ENCODE results near the gene RUNX2.

The RUNX2 gene

DNA sequence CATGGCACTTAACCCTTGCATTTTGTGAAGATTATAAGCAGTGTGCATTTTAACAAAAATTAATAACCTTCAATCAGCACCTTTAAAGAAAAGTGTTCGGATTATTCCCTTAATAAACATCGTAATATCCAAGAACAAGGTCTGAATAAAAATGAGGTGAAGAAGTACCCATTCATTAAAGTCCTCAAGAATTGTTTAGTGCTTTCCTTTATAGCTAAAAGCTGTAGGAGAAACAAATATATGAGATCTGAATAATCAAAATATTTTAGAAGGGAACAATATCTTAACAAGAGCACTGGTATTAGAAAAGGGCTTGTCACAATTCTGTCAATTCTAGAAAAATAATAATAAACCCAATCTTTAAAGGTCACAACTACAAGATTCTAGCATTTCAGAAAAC lies 217.3 kb downstream of the RUNX2 start:
- TF ChIP-seq TOX (CRISPR knock-in tag; IDR thresholded peaks at IDR 0.05; ENCODE audit: borderline replicate concordance): no peak
- TF ChIP-seq ISL1 (CRISPR knock-in tag; IDR thresholded peaks at IDR 0.05): no peak
- no peak for TF ChIP-seq PATZ1 (CRISPR knock-in tag; IDR thresholded peaks at IDR 0.05; ENCODE audit: borderline replicate concordance)
- no peak for TF ChIP-seq ZC3H10 (CRISPR knock-in tag; IDR thresholded peaks at IDR 0.05)
- no peak for TF ChIP-seq ARNTL (CRISPR knock-in tag; IDR thresholded peaks at IDR 0.05; ENCODE audit: borderline replicate concordance, low read depth)
- TF ChIP-seq BACH2 (CRISPR knock-in tag; IDR thresholded peaks at IDR 0.05; ENCODE audit: borderline replicate concordance): no peak
- TF ChIP-seq ZFP30 (CRISPR knock-in tag; IDR thresholded peaks at IDR 0.05): no peak
- TF ChIP-seq PPARA (CRISPR knock-in tag; IDR thresholded peaks at IDR 0.05; ENCODE audit: borderline replicate concordance): no peak
- TF ChIP-seq ZFP3 (CRISPR knock-in tag; IDR thresholded peaks at IDR 0.05): no peak
- TF ChIP-seq GLIS3 (CRISPR knock-in tag; IDR thresholded peaks at IDR 0.05): no peak
- no peak for TF ChIP-seq ZNF70 (CRISPR knock-in tag; IDR thresholded peaks at IDR 0.05)
- TF ChIP-seq, protein P1, sequence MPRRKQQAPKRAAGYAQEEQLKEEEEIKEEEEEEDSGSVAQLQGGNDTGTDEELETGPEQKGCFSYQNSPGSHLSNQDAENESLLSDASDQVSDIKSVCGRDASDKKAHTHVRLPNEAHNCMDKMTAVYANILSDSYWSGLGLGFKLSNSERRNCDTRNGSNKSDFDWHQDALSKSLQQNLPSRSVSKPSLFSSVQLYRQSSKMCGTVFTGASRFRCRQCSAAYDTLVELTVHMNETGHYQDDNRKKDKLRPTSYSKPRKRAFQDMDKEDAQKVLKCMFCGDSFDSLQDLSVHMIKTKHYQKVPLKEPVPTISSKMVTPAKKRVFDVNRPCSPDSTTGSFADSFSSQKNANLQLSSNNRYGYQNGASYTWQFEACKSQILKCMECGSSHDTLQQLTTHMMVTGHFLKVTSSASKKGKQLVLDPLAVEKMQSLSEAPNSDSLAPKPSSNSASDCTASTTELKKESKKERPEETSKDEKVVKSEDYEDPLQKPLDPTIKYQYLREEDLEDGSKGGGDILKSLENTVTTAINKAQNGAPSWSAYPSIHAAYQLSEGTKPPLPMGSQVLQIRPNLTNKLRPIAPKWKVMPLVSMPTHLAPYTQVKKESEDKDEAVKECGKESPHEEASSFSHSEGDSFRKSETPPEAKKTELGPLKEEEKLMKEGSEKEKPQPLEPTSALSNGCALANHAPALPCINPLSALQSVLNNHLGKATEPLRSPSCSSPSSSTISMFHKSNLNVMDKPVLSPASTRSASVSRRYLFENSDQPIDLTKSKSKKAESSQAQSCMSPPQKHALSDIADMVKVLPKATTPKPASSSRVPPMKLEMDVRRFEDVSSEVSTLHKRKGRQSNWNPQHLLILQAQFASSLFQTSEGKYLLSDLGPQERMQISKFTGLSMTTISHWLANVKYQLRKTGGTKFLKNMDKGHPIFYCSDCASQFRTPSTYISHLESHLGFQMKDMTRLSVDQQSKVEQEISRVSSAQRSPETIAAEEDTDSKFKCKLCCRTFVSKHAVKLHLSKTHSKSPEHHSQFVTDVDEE (CRISPR knock-in tag; IDR thresholded peaks at IDR 0.05): no peak
- no peak for TF ChIP-seq ZNF565 (CRISPR knock-in tag; conservative IDR thresholded peaks at IDR 0.05; ENCODE audit: low read depth)
- no peak for TF ChIP-seq ZNF8 (CRISPR knock-in tag; IDR thresholded peaks at IDR 0.05)
- ATAC-seq: no peak

- no peak for ATAC-seq
Measured at GRCh38 chr6:45548657-45549515, 220.8 kb downstream of the RUNX2 start.

More at GRCh38 chr6:45548657-45549515, 220.8 kb downstream of the RUNX2 start:
- TF ChIP-seq RARB (CRISPR knock-in tag; IDR thresholded peaks at IDR 0.05) (no peak), ZC3H10 (CRISPR knock-in tag; IDR thresholded peaks at IDR 0.05) (no peak), OSR1 (CRISPR knock-in tag; IDR thresholded peaks at IDR 0.05) (no peak), TOX (CRISPR knock-in tag; IDR thresholded peaks at IDR 0.05; ENCODE audit: borderline replicate concordance) (no peak), GLIS3 (CRISPR knock-in tag; IDR thresholded peaks at IDR 0.05) (no peak), BACH2 (CRISPR knock-in tag; IDR thresholded peaks at IDR 0.05; ENCODE audit: borderline replicate concordance) (no peak), ISL1 (CRISPR knock-in tag; IDR thresholded peaks at IDR 0.05) (no peak), ZFP3 (CRISPR knock-in tag; IDR thresholded peaks at IDR 0.05) (no peak), ZNF8 (CRISPR knock-in tag; IDR thresholded peaks at IDR 0.05) (no peak), ZFP30 (CRISPR knock-in tag; IDR thresholded peaks at IDR 0.05) (no peak), CSDC2 (CRISPR knock-in tag; IDR thresholded peaks at IDR 0.05) (no peak), SNAI2 (CRISPR knock-in tag; IDR thresholded peaks at IDR 0.05) (no peak), ARNTL (CRISPR knock-in tag; IDR thresholded peaks at IDR 0.05; ENCODE audit: borderline replicate concordance, low read depth) (no peak), TCF4 (CRISPR knock-in tag; IDR thresholded peaks at IDR 0.05; ENCODE audit: borderline replicate concordance) (no peak), ESRRG (CRISPR knock-in tag; IDR thresholded peaks at IDR 0.05) (no peak)
- TF ChIP-seq, protein P2, sequence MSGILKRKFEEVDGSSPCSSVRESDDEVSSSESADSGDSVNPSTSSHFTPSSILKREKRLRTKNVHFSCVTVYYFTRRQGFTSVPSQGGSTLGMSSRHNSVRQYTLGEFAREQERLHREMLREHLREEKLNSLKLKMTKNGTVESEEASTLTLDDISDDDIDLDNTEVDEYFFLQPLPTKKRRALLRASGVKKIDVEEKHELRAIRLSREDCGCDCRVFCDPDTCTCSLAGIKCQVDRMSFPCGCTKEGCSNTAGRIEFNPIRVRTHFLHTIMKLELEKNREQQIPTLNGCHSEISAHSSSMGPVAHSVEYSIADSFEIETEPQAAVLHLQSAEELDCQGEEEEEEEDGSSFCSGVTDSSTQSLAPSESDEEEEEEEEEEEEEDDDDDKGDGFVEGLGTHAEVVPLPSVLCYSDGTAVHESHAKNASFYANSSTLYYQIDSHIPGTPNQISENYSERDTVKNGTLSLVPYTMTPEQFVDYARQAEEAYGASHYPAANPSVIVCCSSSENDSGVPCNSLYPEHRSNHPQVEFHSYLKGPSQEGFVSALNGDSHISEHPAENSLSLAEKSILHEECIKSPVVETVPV (CRISPR knock-in tag; IDR thresholded peaks at IDR 0.05): no peak
- TF ChIP-seq, protein P3, sequence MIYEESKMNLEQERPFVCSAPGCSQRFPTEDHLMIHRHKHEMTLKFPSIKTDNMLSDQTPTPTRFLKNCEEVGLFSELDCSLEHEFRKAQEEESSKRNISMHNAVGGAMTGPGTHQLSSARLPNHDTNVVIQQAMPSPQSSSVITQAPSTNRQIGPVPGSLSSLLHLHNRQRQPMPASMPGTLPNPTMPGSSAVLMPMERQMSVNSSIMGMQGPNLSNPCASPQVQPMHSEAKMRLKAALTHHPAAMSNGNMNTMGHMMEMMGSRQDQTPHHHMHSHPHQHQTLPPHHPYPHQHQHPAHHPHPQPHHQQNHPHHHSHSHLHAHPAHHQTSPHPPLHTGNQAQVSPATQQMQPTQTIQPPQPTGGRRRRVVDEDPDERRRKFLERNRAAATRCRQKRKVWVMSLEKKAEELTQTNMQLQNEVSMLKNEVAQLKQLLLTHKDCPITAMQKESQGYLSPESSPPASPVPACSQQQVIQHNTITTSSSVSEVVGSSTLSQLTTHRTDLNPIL (CRISPR knock-in tag; IDR thresholded peaks at IDR 0.05; ENCODE audit: low read depth): no peak
- TF ChIP-seq, protein P1 (CRISPR knock-in tag; IDR thresholded peaks at IDR 0.05): no peak
